ENCODE results near the gene RPUSD4. TPM values are rescaled to one million over a fixed set of nuclear protein-coding genes. Genes with fewer than 3 reads are reported as not detected.

The RPUSD4 gene
- total and polyA plus RNA-seq, 7 experiments from 2014 or later = 15.4 to 49.6 (median 33.8) TPM

DNA sequence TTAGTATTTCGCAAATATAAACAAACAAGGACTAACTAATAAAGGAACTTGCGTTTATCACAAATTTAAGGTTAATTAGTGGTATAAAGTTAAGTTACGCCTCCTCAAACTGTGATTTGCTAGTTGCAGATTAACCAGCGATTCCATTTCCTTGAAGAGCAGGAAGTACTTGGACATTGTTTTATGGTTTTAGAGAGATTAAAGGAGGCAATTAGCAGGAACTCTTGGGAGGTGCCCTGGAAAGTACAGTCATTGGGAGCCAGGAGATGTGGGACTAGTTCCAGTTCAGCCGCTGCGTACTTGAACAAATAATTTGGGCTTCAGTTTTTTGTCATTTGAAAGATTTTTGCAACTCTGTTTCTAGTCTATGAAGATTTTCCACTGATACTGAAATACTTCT lies 3.4 kb upstream of the RPUSD4 start:
- ChIA-PET CTCF (no interaction called here), POLR2A (interaction anchor here (0.6 to 0.7 kb wide), 2 partner anchors 198 to 305 kb away, joined by 3 to 4 read pairs; no protein-coding TSS in a partner anchor)
- H3K9me3 ChIP-seq (ENCODE audit: control insufficient read depth in 2 of 3, low read length in 3 of 3) = no peaks in the 10 kb centered on the region
- peaks cover 0 to 5% (median 0%) of the 10 kb centered on the region in 5 donors for H3K36me3 Mint-ChIP-seq
- DNase-seq (no peak), ATAC-seq (no peak)
- peaks cover 0 to 6% (median 0%) of the 10 kb centered on the region in 5 donors for H3K27me3 Mint-ChIP-seq
- no peaks in the 10 kb centered on the region for H3K9me3 Mint-ChIP-seq
- H3K4me3 ChIP-seq (ENCODE audit: low read length) = no peak overlapping the region
- H3K36me3 ChIP-seq (ENCODE audit: control insufficient read depth in 2 of 3, insufficient read depth in 3 of 3, low read length in 3 of 3) = peaks cover 0 to 7% (median 0%) of the 10 kb centered on the region in 3 experiments
- H3K27ac Mint-ChIP-seq = no peak overlapping the region
- H3K27me3 ChIP-seq (ENCODE audit: control insufficient read depth in 2 of 2, insufficient read depth in 2 of 2, low read length in 2 of 2) = no peaks in the 10 kb centered on the region
- intact Hi-C loops (cut with micrococcal nuclease) = loop anchor here (5.0 to 10.0 kb wide), 6 partner anchors 87 to 1590 kb away; partner anchors contain the start of genes CCDC15 (in 1 of the 2), DCPS (in 1 of the 2), EI24 (in 1 of the 2) and TBRG1 (in 1 of the 2)
- peaks cover 34 to 67% (median 58%) of the 10 kb centered on the region in 7 donors for H3K4me1 Mint-ChIP-seq
- H3K27ac ChIP-seq (ENCODE audit: low read depth, low read length) = no peak overlapping the region
- H3K4me3 Mint-ChIP-seq = no peak overlapping the region
- H3K4me1 ChIP-seq (ENCODE audit: control insufficient read depth in 2 of 2, insufficient read depth in 2 of 2, low read length in 2 of 2) = peaks cover 12 to 15% of the 10 kb centered on the region in 2 donors

DNA sequence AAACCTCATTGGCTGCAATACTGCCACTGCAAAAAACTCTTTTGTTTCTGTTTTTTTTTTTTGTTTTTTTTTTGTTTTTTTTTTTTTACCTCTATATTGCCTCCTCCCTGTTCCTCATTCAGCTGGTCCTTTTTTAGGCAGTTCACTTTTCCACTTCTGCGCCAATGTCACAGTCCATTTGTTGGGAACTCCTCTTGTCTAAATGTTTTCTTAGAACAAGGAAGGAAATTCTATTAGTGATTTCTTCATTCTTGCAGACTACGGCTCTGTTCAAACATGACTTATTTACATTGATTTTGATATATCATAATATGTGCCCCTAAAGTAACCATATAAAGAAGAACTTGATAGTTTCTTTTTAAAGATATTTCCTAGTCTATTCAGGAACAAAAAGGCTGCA lies 3.0 kb upstream of the RPUSD4 start:
- ChIA-PET POLR2A (interaction anchor here (0.6 kb wide), 1 partner anchor 198 kb away, joined by 3 read pairs; no protein-coding TSS in a partner anchor), CTCF (no interaction called here)
- H3K27ac Mint-ChIP-seq = no peak overlapping the region
- no peak for ATAC-seq
- H3K36me3 Mint-ChIP-seq = peaks cover 0 to 7% (median under 1%) of the 10 kb centered on the region in 5 donors
- peaks cover 37 to 71% (median 58%) of the 10 kb centered on the region in 7 donors for H3K4me1 Mint-ChIP-seq
- Histone ChIP-seq H3K9me3 (ENCODE audit: control insufficient read depth in 2 of 3, low read length in 3 of 3) (no peaks in the 10 kb centered on the region), H3K36me3 (ENCODE audit: control insufficient read depth in 2 of 3, insufficient read depth in 3 of 3, low read length in 3 of 3) (peaks cover 0 to 9% (median 3%) of the 10 kb centered on the region in 3 experiments), H3K4me1 (ENCODE audit: control insufficient read depth in 2 of 2, insufficient read depth in 2 of 2, low read length in 2 of 2) (peaks cover 12 to 15% of the 10 kb centered on the region in 2 donors), H3K4me3 (ENCODE audit: low read length) (no peak overlapping the region), H3K27ac (ENCODE audit: low read depth, low read length) (no peak overlapping the region), H3K27me3 (ENCODE audit: control insufficient read depth in 2 of 2, insufficient read depth in 2 of 2, low read length in 2 of 2) (no peaks in the 10 kb centered on the region)
- peak overlapping the region in 2 of 10 donors; percentile 35 to 42 for H3K4me3 Mint-ChIP-seq
- H3K27me3 Mint-ChIP-seq = peaks cover 0 to 6% (median 0%) of the 10 kb centered on the region in 5 donors
- H3K9me3 Mint-ChIP-seq = no peaks in the 10 kb centered on the region
- intact Hi-C loops (cut with micrococcal nuclease) = loop anchor here (5.0 to 10.0 kb wide), 6 partner anchors 88 to 1590 kb away; partner anchors contain the start of genes CCDC15 (in 1 of the 2), DCPS (in 1 of the 2), EI24 (in 1 of the 2) and TBRG1 (in 1 of the 2)
- no peak for DNase-seq

DNA sequence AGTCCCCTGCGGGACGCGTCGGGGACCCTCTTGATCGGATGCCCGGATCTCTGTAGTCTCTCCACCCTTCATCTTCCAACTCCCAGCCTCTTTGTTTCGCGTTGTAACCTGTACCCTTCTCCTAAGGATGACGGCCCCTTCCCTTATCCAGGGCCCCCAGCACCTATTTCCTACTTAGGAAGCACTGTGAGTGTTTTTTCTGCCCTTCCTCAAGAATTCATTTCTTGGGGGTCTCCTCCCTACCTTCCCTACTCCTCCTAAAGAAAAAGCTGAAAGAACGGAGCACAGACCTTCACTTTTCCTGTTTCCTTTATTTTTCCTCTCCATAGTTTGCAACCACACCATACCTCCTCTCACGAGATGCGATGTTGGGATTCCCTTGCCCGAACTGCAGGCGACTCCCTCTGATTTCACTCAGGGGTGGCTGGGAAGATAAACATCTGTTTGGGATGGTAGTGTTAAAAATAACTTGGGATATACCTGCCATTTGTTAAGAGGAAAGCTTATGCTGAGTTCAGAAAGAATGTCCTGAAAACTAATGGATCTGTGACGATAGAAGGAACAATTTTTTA lies 725 bp upstream of the RPUSD4 start:
- peak overlapping the region; percentile 100 for H3K4me3 ChIP-seq (ENCODE audit: low read length)
- Mint-ChIP-seq H3K27me3 (peaks cover 0 to 6% (median 0%) of the 10 kb centered on the region in 5 donors), H3K4me3 (peak overlapping the region; percentile 93 to 100 (median 98)), H3K9me3 (no peaks in the 10 kb centered on the region), H3K27ac (peak overlapping the region; percentile 90 to 99 (median 96)), H3K36me3 (peaks cover 0 to 20% (median 6%) of the 10 kb centered on the region in 5 donors), H3K4me1 (peaks cover 30 to 60% (median 44%) of the 10 kb centered on the region in 7 donors)
- H3K27me3 ChIP-seq (ENCODE audit: control insufficient read depth in 2 of 2, insufficient read depth in 2 of 2, low read length in 2 of 2) = no peaks in the 10 kb centered on the region
- peak overlapping the region; percentile 84 for H3K27ac ChIP-seq (ENCODE audit: low read depth, low read length)
- H3K4me1 ChIP-seq (ENCODE audit: control insufficient read depth in 2 of 2, insufficient read depth in 2 of 2, low read length in 2 of 2) = peaks cover 12 to 15% of the 10 kb centered on the region in 2 donors
- POLR2A ChIA-PET = interaction anchor here (0.8 to 1.9 kb wide), 6 partner anchors 50 to 325 kb away, joined by 3 to 11 read pairs (median 6); partner anchors contain the start of genes FOXRED1, HYLS1, SRPRA and TIRAP
- H3K36me3 ChIP-seq (ENCODE audit: control insufficient read depth in 2 of 3, insufficient read depth in 3 of 3, low read length in 3 of 3) = peaks cover 0 to 21% (median 6%) of the 10 kb centered on the region in 3 experiments
- DNase-seq (no peak), ATAC-seq (no peak)
- H3K9me3 ChIP-seq (ENCODE audit: control insufficient read depth in 2 of 3, low read length in 3 of 3) = no peaks in the 10 kb centered on the region
- CTCF ChIA-PET = no interaction called here
- intact Hi-C loops (cut with micrococcal nuclease) = loop anchor here (5.0 to 10.0 kb wide), 6 partner anchors 90 to 1587 kb away; partner anchors contain the start of genes CCDC15 (in 1 of the 2), DCPS (in 1 of the 2), EI24 (in 1 of the 2) and TBRG1 (in 1 of the 2)

DNA sequence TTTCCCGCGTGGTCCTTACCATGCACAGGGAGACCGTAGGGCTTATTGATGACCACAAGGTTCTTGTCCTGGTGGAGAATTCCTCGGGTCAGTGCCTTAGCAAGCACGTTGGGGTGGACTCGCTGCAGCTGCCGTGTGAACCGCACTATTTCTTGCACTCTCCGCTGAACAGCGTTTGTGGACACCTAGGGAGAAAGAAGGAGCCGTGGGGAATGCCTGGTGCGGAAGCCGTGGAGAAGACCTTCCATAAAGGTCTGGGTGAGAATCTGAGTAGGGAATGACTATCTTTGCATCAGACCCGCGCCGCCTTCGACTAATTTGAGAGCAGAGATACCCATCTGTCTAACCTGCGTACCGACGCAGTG lies 597 bp downstream of the RPUSD4 start:
- DNase-seq (no peak), ATAC-seq (no peak)
- Mint-ChIP-seq H3K4me3 (peak overlapping the region; percentile 93 to 100 (median 98)), H3K36me3 (peaks cover 0 to 27% (median 10%) of the 10 kb centered on the region in 5 donors), H3K4me1 (peaks cover 28 to 57% (median 38%) of the 10 kb centered on the region in 7 donors), H3K27ac (peak overlapping the region; percentile 90 to 99 (median 96)), H3K9me3 (peaks cover 0 to 1% (median 0%) of the 10 kb centered on the region in 11 donors), H3K27me3 (peaks cover 0 to 6% (median 0%) of the 10 kb centered on the region in 5 donors)
- ChIA-PET CTCF (interaction anchor here (0.6 kb wide), 1 partner anchor 18 kb away, joined by 3 read pairs; no protein-coding TSS in a partner anchor), POLR2A (interaction anchor here (0.7 to 1.9 kb wide), 6 partner anchors 52 to 323 kb away, joined by 3 to 11 read pairs (median 6); partner anchors contain the start of genes FOXRED1, HYLS1, PUS3 and SRPRA)
- Histone ChIP-seq H3K27me3 (ENCODE audit: control insufficient read depth in 2 of 2, insufficient read depth in 2 of 2, low read length in 2 of 2) (no peaks in the 10 kb centered on the region), H3K9me3 (ENCODE audit: control insufficient read depth in 2 of 3, low read length in 3 of 3) (no peaks in the 10 kb centered on the region), H3K27ac (ENCODE audit: low read depth, low read length) (peak overlapping the region; percentile 84), H3K36me3 (ENCODE audit: control insufficient read depth in 2 of 3, insufficient read depth in 3 of 3, low read length in 3 of 3) (peaks cover 0 to 33% (median 6%) of the 10 kb centered on the region in 3 experiments), H3K4me3 (ENCODE audit: low read length) (peak overlapping the region; percentile 100), H3K4me1 (ENCODE audit: control insufficient read depth in 2 of 2, insufficient read depth in 2 of 2, low read length in 2 of 2) (peaks cover 12 to 15% of the 10 kb centered on the region in 2 donors)
- intact Hi-C loops (cut with micrococcal nuclease) = loop anchor here (1.0 to 10.0 kb wide), 23 partner anchors 16 to 1588 kb away; partner anchors contain the start of genes CCDC15 (in 2 of the 2), DCPS (in 2 of the 2), EI24 (in 2 of the 2) and FOXRED1 (in 2 of the 2)

DNA sequence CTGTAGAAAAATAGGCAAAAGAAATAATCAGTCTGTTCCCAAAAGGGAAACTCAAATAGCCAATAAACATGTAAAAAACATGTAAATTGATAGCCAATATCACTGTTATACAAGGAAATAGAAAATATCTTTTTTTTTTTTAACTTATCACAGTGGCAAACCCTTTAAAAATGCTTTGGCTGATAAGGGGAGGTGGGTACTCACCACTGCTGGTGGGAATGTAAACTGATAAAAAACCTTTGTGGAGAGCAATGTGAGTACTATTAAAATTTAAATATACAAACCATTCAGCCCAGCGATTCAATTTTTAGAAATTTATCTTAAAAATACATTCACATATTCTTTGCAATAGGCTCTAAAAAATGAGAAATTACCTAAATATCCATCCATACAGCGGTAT lies 3.6 kb downstream of the RPUSD4 start:
- H3K36me3 Mint-ChIP-seq = peaks cover 4 to 50% (median 15%) of the 10 kb centered on the region in 5 donors
- H3K4me1 Mint-ChIP-seq = peaks cover 19 to 36% (median 29%) of the 10 kb centered on the region in 7 donors
- H3K27me3 Mint-ChIP-seq = peaks cover 0 to 3% (median 0%) of the 10 kb centered on the region in 5 donors
- ChIA-PET POLR2A (no interaction called here), CTCF (no interaction called here)
- H3K36me3 ChIP-seq (ENCODE audit: control insufficient read depth in 2 of 3, insufficient read depth in 3 of 3, low read length in 3 of 3) = peaks cover 18 to 63% (median 23%) of the 10 kb centered on the region in 3 experiments
- no peak overlapping the region for H3K27ac Mint-ChIP-seq
- intact Hi-C loops (cut with micrococcal nuclease) = no loop called here
- DNase-seq (no peak), ATAC-seq (no peak)
- no peak overlapping the region for H3K4me3 Mint-ChIP-seq
- no peaks in the 10 kb centered on the region for H3K27me3 ChIP-seq (ENCODE audit: control insufficient read depth in 2 of 2, insufficient read depth in 2 of 2, low read length in 2 of 2)
- peaks cover 0 to 1% (median 0%) of the 10 kb centered on the region in 11 donors for H3K9me3 Mint-ChIP-seq
- no peaks in the 10 kb centered on the region for H3K9me3 ChIP-seq (ENCODE audit: control insufficient read depth in 2 of 3, low read length in 3 of 3)
- H3K4me1 ChIP-seq (ENCODE audit: control insufficient read depth in 2 of 2, insufficient read depth in 2 of 2, low read length in 2 of 2) = peaks cover 12 to 15% of the 10 kb centered on the region in 2 donors
- no peak overlapping the region for H3K4me3 ChIP-seq (ENCODE audit: low read length)
- H3K27ac ChIP-seq (ENCODE audit: low read depth, low read length) = no peak overlapping the region

DNA sequence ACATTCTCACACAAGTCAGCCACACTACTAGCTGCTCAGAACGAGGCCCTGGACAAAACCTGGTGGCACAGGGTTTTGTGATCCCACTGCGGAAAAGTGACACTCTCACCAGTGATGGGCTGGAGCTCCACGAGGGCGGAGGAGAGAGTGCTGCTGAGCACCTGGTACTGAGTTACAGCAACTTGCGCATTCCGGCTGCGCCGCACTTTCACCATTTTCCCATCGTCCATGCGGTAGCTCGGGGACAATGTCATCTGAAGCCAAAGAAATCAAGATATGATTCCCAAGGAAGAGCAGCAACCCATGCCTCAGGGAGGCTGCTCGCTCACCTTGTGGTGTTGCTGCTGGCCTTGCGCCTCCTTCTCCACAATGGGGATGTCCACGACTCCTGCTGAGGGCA lies 6.1 kb downstream of the RPUSD4 start:
- no peaks in the 10 kb centered on the region for H3K27me3 ChIP-seq (ENCODE audit: control insufficient read depth in 2 of 2, insufficient read depth in 2 of 2, low read length in 2 of 2)
- Mint-ChIP-seq H3K9me3 (peaks cover 0 to 1% (median 0%) of the 10 kb centered on the region in 11 donors), H3K36me3 (peaks cover 13 to 70% (median 32%) of the 10 kb centered on the region in 5 donors), H3K4me3 (no peak overlapping the region), H3K27ac (no peak overlapping the region), H3K4me1 (peaks cover 2 to 15% (median 9%) of the 10 kb centered on the region in 7 donors), H3K27me3 (no peaks in the 10 kb centered on the region)
- intact Hi-C loops (cut with micrococcal nuclease) = no loop called here
- ChIA-PET POLR2A (no interaction called here), CTCF (interaction anchor here (0.6 kb wide), 1 partner anchor 266 kb away, joined by 3 read pairs; no protein-coding TSS in a partner anchor)
- H3K27ac ChIP-seq (ENCODE audit: low read depth, low read length) = no peak overlapping the region
- no peaks in the 10 kb centered on the region for H3K9me3 ChIP-seq (ENCODE audit: control insufficient read depth in 2 of 3, low read length in 3 of 3)
- ATAC-seq (no peak), DNase-seq (no peak)
- H3K4me3 ChIP-seq (ENCODE audit: low read length) = no peak overlapping the region
- peaks cover 22 to 81% (median 27%) of the 10 kb centered on the region in 3 experiments for H3K36me3 ChIP-seq (ENCODE audit: control insufficient read depth in 2 of 3, insufficient read depth in 3 of 3, low read length in 3 of 3)
- H3K4me1 ChIP-seq (ENCODE audit: control insufficient read depth in 2 of 2, insufficient read depth in 2 of 2, low read length in 2 of 2) = peaks cover under 1 to 2% of the 10 kb centered on the region in 2 donors
